ENCODE measurements around the gene ALPG. TPM values are rescaled to one million over a fixed set of nuclear protein-coding genes. Genes with fewer than 3 reads are reported as not detected.
A peak's percentile ranks its signal among the peaks of the same experiment; 100 is the strongest.

ALPG gene
- total and polyA plus RNA-seq, 10 donors = not detected

DNA sequence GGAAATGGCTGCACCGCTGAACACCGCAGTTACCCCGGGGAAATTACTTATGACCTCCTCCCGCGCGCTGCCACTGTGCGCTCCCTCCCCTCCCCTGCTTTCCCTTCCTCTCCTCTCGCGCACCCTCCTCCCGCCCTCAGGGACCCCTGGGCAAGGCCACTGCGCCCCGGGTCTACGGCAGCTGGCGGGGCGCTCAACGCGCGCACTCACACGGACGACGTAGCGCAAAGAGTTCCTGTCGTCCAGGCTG, 20.2 kb upstream of the ALPG start:
- DNase-seq = no peak
- Histone ChIP-seq H3K36me3 (no peaks in the 10 kb centered on the region), H3K4me3 (peak overlapping the region in 1 of 8 donors; percentile 30), H3K27ac (no peak overlapping the region), H3K27me3 (replicated peaks in 1 of 7) (peaks cover 0 to 94% (median 52%) of the 10 kb centered on the region in 7 donors), H3K4me1 (peaks cover 0 to 32% (median 15%) of the 10 kb centered on the region in 6 donors), H3K9me3 (no peaks in the 10 kb centered on the region)
- intact Hi-C loops (cut with DNase I; ENCODE audit: low total_unique reads) = no loop called here
- TF ChIP-seq POLR2A (IDR thresholded peaks at IDR 0.05) = no peak
- no peak for TF ChIP-seq CTCF (IDR thresholded peaks at IDR 0.05 in 8 of 11, conservative IDR thresholded peaks at IDR 0.05 in 3 of 11)
- TF ChIP-seq POLR2AphosphoS5 (IDR thresholded peaks at IDR 0.05) = no peak
- 17 to 62% (median 43%) methylated on average over 21 to 23 of the region's 23 CpGs for WGBS, 5 donors

- intact Hi-C loops (cut with DNase I; ENCODE audit: low total_unique reads) = no loop called here
- TF ChIP-seq POLR2AphosphoS5 (IDR thresholded peaks at IDR 0.05) (no peak), POLR2A (IDR thresholded peaks at IDR 0.05) (no peak), CTCF (IDR thresholded peaks at IDR 0.05 in 8 of 11, conservative IDR thresholded peaks at IDR 0.05 in 3 of 11) (no peak)
- Histone ChIP-seq H3K27me3 (replicated peaks in 1 of 7) (peaks cover 0 to 94% (median 48%) of the 10 kb centered on the region in 7 donors), H3K4me3 (peak overlapping the region in 1 of 8 donors; percentile 30), H3K9me3 (no peaks in the 10 kb centered on the region), H3K36me3 (no peaks in the 10 kb centered on the region), H3K27ac (no peak overlapping the region), H3K4me1 (peaks cover 0 to 32% (median 14%) of the 10 kb centered on the region in 6 donors)
- DNase-seq = no peak
- 38 to 71% (median 46%) methylated on average over 48 to 75 of the region's 75 CpGs for WGBS, 5 donors
These were observed 19.7 kb upstream of the ALPG start for GRCh38 chr2:232386740-232387450.

DNA sequence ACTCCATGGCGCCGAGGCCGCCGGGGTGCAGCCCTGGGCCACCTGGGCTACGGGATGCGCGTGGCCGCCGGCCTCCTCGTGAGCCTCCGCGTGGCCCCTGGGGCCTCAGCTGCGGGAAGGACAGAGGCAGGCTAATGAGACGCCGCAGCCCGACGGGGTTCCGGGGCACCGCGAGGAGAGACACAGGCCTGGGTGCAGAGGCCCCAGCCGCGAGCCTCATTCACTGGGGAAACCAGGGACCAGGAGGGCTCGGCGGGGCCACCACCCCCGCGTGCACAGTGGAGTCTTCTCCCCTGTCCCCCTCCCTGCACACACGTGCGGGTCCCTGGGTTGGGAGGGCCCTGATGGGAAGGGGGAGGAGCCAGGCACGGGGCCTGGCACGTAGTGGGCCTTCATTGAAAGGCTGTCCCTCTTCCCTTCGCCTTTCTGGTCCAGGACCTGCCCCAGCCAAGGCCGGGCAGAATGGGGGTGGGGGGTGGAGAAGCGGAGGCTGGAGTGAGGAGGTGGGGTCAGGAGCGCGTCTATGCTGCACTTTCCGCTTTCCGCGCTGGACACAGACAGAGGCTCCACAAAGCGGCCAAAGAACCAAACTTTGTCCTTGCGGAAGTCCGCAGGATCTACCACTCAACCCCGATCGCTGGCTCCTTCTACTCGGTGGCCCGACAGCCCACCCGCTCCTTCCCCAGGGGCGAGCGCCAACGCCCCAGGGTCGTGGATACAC, 19.0 kb upstream of the ALPG start:
- Histone ChIP-seq H3K9me3 (no peaks in the 10 kb centered on the region), H3K27me3 (replicated peaks in 1 of 7) (peaks cover 0 to 93% (median 43%) of the 10 kb centered on the region in 7 donors), H3K36me3 (no peaks in the 10 kb centered on the region), H3K4me3 (peak overlapping the region in 1 of 8 donors; percentile 13), H3K27ac (no peak overlapping the region), H3K4me1 (peaks cover 0 to 32% (median 14%) of the 10 kb centered on the region in 6 donors)
- no peak for DNase-seq
- TF ChIP-seq POLR2AphosphoS5 (IDR thresholded peaks at IDR 0.05) = no peak
- TF ChIP-seq CTCF (IDR thresholded peaks at IDR 0.05 in 8 of 11, conservative IDR thresholded peaks at IDR 0.05 in 3 of 11) = no peak
- no peak for TF ChIP-seq POLR2A (IDR thresholded peaks at IDR 0.05)
- intact Hi-C loops (cut with DNase I; ENCODE audit: low total_unique reads) = no loop called here
- WGBS, 5 donors = 43 to 72% (median 51%) methylated on average over 37 to 50 of the region's 50 CpGs

- H3K27me3 ChIP-seq (replicated peaks in 1 of 7) = peaks cover 0 to 85% (median 43%) of the 10 kb centered on the region in 7 donors
- no peaks in the 10 kb centered on the region for H3K9me3 ChIP-seq
- H3K4me3 ChIP-seq = no peak overlapping the region
- WGBS, 5 donors = 56 to 88% (median 70%) methylated on average over 8 to 42 of the region's 42 CpGs
- no peaks in the 10 kb centered on the region for H3K36me3 ChIP-seq
- intact Hi-C loops (cut with DNase I; ENCODE audit: low total_unique reads) = no loop called here
- H3K27ac ChIP-seq = no peak overlapping the region
- H3K4me1 ChIP-seq = peaks cover 0 to 32% (median 14%) of the 10 kb centered on the region in 6 donors
- DNase-seq = no peak
- no peak for TF ChIP-seq CTCF (IDR thresholded peaks at IDR 0.05 in 8 of 11, conservative IDR thresholded peaks at IDR 0.05 in 3 of 11)
- no peak for TF ChIP-seq POLR2AphosphoS5 (IDR thresholded peaks at IDR 0.05)
- TF ChIP-seq POLR2A (IDR thresholded peaks at IDR 0.05) = no peak
These were observed 18.2 kb upstream of the ALPG start for GRCh38 chr2:232388324-232388891.
